Erythroblast (primary cell): Measurements from ENCODE around the gene MAP3K4.

Source experiments
- DNase-seq, 2 experiments: peaks; one replicate each; lab custom pipeline; 2025; lab: John Stamatoyannopoulos, UW
- GATA1 ChIP-seq: IDR thresholded peaks from 2 replicates; pipeline ENCODE4 v1.6.1; 2011; ENCODE audit warnings: low read depth, mild to moderate bottlenecking, control low read depth, low read length, moderate library complexity
- POLR2A ChIP-seq: IDR thresholded peaks from 2 replicates; pipeline ENCODE4 v1.6.1; 2011; ENCODE audit warnings: mild to moderate bottlenecking, low read length

Gene MAP3K4

DNA sequence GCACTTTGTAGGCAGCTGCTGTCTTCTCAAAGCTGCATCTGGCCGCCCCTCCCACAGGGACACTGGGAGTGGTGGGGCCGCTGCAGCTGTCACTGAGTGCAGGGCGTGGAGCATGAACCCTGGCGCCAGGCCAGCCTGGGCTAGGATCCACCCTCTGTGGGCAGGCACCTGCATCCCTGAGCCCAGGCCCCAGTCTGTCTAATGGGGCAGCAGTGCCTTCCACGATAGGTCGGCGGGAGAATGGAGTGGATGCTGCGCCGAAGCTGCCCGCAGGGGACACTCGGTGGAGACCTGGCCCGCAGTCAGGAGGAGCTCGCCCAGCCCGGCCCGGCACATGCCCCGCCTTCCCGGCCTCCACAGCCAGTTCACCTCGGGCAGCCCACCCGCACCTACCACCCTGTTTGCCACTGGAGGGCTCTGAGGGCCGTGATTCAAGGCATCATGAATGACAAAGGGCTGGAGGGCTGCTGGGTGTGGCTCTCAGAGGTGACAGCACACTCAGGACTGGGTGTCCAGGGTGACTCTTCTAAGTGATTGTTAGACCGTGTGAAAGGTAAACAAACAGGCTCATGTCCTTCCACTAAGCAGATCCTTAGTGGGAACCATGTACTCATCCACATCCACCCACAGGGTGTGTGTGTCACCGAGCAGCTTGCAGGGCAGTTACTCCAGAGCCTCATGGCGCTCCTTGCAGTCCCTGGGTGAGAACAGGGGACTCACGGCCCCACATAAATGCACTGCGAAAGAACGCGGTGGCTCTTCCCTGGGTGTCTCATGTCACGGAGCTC is 148.4 kb downstream of the MAP3K4 start:
- TF ChIP-seq GATA1 (no peak), POLR2A (no peak)
- peak; percentile 59 to 61 for DNase-seq

- TF ChIP-seq GATA1 (no peak), POLR2A (no peak)
- no peak for DNase-seq
Measured at GRCh38 chr6:161140554-161140875, 148.9 kb downstream of the MAP3K4 start.

- no peak for DNase-seq
- TF ChIP-seq POLR2A = no peak
- no peak for TF ChIP-seq GATA1
Measured at GRCh38 chr6:161141173-161141572, 149.6 kb downstream of the MAP3K4 start.

- no peak for DNase-seq
- TF ChIP-seq POLR2A (no peak), GATA1 (no peak)
Measured at GRCh38 chr6:161142957-161143296, 151.4 kb downstream of the MAP3K4 start.

DNA sequence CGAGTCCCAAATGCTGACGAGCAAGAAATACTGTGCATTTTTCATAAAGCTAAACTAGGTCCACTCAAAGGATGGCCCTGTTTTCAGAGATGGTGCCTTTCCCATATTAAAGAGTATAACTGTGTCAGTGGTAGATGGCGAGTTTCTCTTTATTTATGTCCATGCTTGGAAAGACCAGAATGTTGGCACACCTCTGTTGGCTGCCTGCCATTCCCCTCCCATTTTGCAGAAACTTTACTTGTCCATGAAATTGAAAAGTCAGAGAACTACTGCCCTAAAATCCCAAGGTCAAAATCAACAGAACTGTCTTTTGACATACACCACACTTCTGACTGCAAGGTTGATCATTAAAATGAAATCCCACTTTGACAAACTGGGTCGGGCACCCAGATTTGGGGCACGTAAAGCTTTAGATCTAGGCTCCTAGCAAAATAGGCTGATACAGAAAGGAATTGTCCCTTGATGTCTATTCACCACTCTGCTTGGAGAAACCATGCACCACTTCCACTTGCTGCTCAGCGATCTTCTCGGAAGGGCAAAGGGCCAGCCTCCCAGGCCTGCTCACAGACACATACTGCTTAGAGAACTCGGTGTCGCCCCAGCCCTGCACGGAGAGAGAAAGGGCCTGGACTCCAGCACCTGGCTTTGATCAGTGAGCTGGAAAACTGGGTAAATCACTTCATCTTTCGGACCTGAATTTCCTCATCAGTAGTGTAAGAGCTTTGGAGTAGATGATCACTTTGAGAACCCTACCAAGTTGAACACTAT is 152.3 kb downstream of the MAP3K4 start:
- no peak for DNase-seq
- TF ChIP-seq POLR2A = no peak
- no peak for TF ChIP-seq GATA1

- TF ChIP-seq POLR2A = no peak
- no peak for TF ChIP-seq GATA1
- no peak for DNase-seq
Measured at GRCh38 chr6:161150136-161150535, 158.6 kb downstream of the MAP3K4 start.

GRCh38 chr6:161150566-161150965 is 159.0 kb downstream of the MAP3K4 start:
- TF ChIP-seq POLR2A (no peak), GATA1 (no peak)
- no peak for DNase-seq

DNA sequence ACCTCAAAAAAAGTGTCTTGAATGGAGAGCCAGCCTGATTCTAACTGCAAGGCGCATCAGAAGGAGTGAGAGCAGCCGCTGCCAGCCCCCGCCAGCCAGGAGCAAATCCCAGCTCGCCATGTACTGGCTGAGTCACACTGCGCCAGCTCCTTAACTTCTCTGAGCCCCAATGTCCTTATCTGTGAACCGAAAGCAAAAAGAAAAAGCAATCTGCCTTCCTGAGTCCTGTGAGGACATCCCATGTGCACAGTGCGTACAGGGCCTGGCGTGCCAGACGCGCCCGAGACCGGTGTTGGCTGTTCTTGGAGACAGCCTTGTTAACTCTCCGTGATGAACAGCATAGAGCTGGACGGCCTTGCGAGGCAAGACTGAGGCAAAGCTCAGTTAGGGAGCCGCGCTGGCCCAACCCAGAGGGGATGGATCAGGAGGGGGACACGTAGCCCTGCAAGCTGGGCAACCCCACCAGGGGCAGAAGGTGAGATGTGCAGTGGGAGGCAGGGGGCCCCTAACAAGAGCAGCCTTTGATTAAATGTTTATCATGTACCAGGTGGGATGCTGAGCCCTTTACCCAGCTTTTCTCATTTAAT is 159.6 kb downstream of the MAP3K4 start:
- no peak for DNase-seq
- TF ChIP-seq POLR2A (no peak), GATA1 (no peak)

GRCh38 chr6:161151660-161152526 is 160.3 kb downstream of the MAP3K4 start:
- TF ChIP-seq GATA1 (no peak), POLR2A (no peak)
- no peak for DNase-seq

- TF ChIP-seq GATA1 (no peak), POLR2A (no peak)
Measured at GRCh38 chr6:161152527-161152862, 160.9 kb downstream of the MAP3K4 start.

GRCh38 chr6:161152907-161153662 is 161.5 kb downstream of the MAP3K4 start:
- peak; percentile 9 to 29 for DNase-seq
- TF ChIP-seq GATA1 = no peak
- no peak for TF ChIP-seq POLR2A

More at GRCh38 chr6:161152527-161152862, 160.9 kb downstream of the MAP3K4 start:
- DNase-seq = no peak

GRCh38 chr6:161153725-161154124 is 162.2 kb downstream of the MAP3K4 start:
- no peak for DNase-seq
- TF ChIP-seq GATA1 (no peak), POLR2A (no peak)
